Lung (tissue), 12 donors: Measurements from ENCODE around the gene TP53I11. TPM values are rescaled to one million over a fixed set of nuclear protein-coding genes. Genes with fewer than 3 reads are reported as not detected.

Experiments
- ATAC-seq: fragments of 200-7000 bp; cut with Tn5 transposase; one replicate; pipeline ENCODE4 v1.9.1; 2020; ENCODE audit warnings: moderate number of reproducible peaks; ENCODE audit not compliant: insufficient read depth, low FRiP score
- DNase-seq, 3 donors: peaks; one replicate each; pipeline ENCODE4 v3.0.0-alpha.2; 2013 to 2017
- H3K27ac ChIP-seq, 2 donors: one replicate each; pipeline ENCODE4 v1.5.1; 2013; ENCODE audit warnings: mild to moderate bottlenecking in 2 of 2, moderate library complexity in 2 of 2, control low read depth in 1 of 2, inconsistent platforms in 1 of 2, low read depth in 1 of 2, low read length in 1 of 2
- H3K27me3 ChIP-seq, 3 donors: one replicate each; pipeline ENCODE4 v1.5.1; 2013; ENCODE audit warnings: low read length in 2 of 3; ENCODE audit not compliant: control insufficient read depth in 3 of 3, insufficient read depth in 3 of 3
- H3K36me3 ChIP-seq, 4 donors: one replicate each; pipeline ENCODE4 v1.5.1; 2013; ENCODE audit warnings: low read length in 4 of 4, mild to moderate bottlenecking in 1 of 4, moderate library complexity in 1 of 4; ENCODE audit not compliant: control insufficient read depth in 4 of 4, insufficient read depth in 4 of 4
- H3K4me1 ChIP-seq, 5 donors: one replicate each; pipeline ENCODE4 v1.5.1; 2013; ENCODE audit warnings: low read length in 5 of 5, mild to moderate bottlenecking in 2 of 5, moderate library complexity in 1 of 5; ENCODE audit not compliant: control insufficient read depth in 5 of 5, insufficient read depth in 5 of 5
- H3K4me3 ChIP-seq: one replicate; pipeline ENCODE4 v1.5.1; 2013; ENCODE audit warnings: mild to moderate bottlenecking, control low read depth, moderate library complexity
- H3K9ac ChIP-seq, 2 donors: one replicate each; pipeline ENCODE4 v1.5.1; 2013; ENCODE audit warnings: low read length in 2 of 2, control low read depth in 1 of 2; ENCODE audit not compliant: insufficient read depth in 1 of 2
- H3K9me3 ChIP-seq, 4 donors: one replicate each; pipeline ENCODE4 v1.5.1; 2013; ENCODE audit warnings: low read length in 3 of 4, mild to moderate bottlenecking in 1 of 4, moderate library complexity in 1 of 4; ENCODE audit not compliant: control insufficient read depth in 4 of 4, insufficient read depth in 3 of 4
- WGBS, 2 donors: extraction: QIAGEN DNeasy Blood & Tissue Kit; methylation state at CpG; one replicate each; pipeline ENCODE4 v1.1.7; 2013; 5-methylcytosine and 5-hydroxymethylcytosine counted together
- polyA plus RNA-seq, 2 donors: library from polyadenylated mRNA; stranded (reverse); fragments of 200-250 nt; gene quantifications; one replicate each; pipeline ENCODE4 v1.2.1, GENCODE V29; 2013
- total RNA-seq, 2 donors: library from RNA; depleted of rRNA in 1 of 2; stranded (reverse); fragments of >200 nt in 1 of 2; gene quantifications; one replicate each; pipeline ENCODE4 v1.2.1, GENCODE V29; 2014 to 2021
- TF ChIP-seq, protein P1 (sequence below): IDR thresholded peaks from 2 replicates; pipeline ENCODE4 v1.5.1; 2012; ENCODE audit warnings: mild to moderate bottlenecking; ENCODE audit errors: control extremely low read depth, extremely low read depth
- donor health status: control.
- donor health status: control.
- donor health status: Bipolar disorder and iron deficiency.
- donor health status: healthy.
- donor health status: DM: yes; HTN: yes; CAD: no.

Gene TP53I11
- total and polyA plus RNA-seq, 4 donors, result 51.2 to 134 (median 71.9) TPM

DNA sequence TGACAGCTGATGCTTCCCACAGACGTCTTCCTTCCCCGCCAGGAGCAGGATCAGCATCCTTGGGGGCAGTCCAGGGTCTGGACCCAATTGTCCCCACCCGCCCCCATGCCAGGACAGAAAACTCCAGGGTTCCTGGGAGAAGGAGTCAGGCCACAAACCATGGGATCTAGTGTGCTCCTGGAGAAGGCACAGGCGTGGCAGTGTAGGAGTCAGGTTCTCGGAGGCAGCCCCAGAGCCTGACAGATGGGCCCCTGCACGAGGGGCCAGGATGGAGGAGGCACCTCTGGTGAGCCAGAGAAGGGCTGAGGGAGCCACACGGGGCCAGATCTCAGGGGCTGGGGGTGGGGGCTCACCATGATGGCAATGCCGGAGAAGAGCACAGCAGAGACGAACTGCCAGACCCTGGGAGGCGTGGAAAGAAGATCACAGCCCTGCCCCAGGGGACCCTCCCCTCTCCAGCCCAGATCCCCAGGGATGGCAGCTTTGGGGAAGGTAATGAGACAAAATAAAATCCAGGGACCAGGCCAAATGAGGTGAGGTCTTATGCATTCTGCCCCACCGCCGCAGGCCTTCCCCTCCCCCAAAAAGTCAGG is 13.6 kb downstream of the TP53I11 start:
- no peak overlapping the region for H3K27ac ChIP-seq
- H3K4me3 ChIP-seq, result no peak overlapping the region
- WGBS, 2 donors, result 87 to 89% methylated on average over 12 of the region's 12 CpGs
- H3K9me3 ChIP-seq, result no peaks in the 10 kb centered on the region
- no peak overlapping the region for H3K9ac ChIP-seq
- H3K4me1 ChIP-seq, result peaks cover 0 to 7% (median 0%) of the 10 kb centered on the region in 5 donors
- DNase-seq (no peak), ATAC-seq (no peak)
- TF ChIP-seq, protein P1, sequence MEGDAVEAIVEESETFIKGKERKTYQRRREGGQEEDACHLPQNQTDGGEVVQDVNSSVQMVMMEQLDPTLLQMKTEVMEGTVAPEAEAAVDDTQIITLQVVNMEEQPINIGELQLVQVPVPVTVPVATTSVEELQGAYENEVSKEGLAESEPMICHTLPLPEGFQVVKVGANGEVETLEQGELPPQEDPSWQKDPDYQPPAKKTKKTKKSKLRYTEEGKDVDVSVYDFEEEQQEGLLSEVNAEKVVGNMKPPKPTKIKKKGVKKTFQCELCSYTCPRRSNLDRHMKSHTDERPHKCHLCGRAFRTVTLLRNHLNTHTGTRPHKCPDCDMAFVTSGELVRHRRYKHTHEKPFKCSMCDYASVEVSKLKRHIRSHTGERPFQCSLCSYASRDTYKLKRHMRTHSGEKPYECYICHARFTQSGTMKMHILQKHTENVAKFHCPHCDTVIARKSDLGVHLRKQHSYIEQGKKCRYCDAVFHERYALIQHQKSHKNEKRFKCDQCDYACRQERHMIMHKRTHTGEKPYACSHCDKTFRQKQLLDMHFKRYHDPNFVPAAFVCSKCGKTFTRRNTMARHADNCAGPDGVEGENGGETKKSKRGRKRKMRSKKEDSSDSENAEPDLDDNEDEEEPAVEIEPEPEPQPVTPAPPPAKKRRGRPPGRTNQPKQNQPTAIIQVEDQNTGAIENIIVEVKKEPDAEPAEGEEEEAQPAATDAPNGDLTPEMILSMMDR, result no peak
- H3K36me3 ChIP-seq, result peaks cover 0 to 25% (median 2%) of the 10 kb centered on the region in 4 donors
- H3K27me3 ChIP-seq, result no peaks in the 10 kb centered on the region

DNA sequence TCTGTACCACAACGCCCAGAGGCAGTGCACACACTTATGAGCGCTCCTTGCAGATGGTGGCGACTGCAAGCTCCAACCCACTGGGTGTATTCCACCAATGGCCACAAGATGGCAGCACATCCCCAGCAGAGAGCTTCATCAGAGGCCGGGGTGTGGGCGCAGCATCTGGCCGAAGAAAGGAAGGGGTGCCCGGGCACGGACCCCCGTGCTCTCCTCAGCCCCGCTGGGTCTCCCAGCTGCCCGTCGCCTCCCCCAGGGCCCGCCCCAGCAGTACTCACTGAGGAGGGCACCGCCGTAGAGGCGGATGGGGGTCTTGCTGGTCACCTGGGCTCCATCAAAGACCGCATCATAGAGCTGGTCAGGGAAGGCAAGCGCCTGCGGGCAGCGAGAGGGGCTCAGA is 14.2 kb downstream of the TP53I11 start:
- DNase-seq (peak; percentile 89 to 90 (median 89)), ATAC-seq (peak; percentile 77)
- peaks cover 0 to 25% (median 2%) of the 10 kb centered on the region in 4 donors for H3K36me3 ChIP-seq
- H3K27ac ChIP-seq, result no peak overlapping the region
- TF ChIP-seq, protein P1, result peak; percentile 93
- peaks cover 0 to 7% (median 0%) of the 10 kb centered on the region in 5 donors for H3K4me1 ChIP-seq
- no peak overlapping the region for H3K9ac ChIP-seq
- H3K27me3 ChIP-seq, result no peaks in the 10 kb centered on the region
- no peak overlapping the region for H3K4me3 ChIP-seq
- no peaks in the 10 kb centered on the region for H3K9me3 ChIP-seq
- WGBS, 2 donors, result 31 to 35% methylated on average over 19 to 20 of the region's 20 CpGs

DNA sequence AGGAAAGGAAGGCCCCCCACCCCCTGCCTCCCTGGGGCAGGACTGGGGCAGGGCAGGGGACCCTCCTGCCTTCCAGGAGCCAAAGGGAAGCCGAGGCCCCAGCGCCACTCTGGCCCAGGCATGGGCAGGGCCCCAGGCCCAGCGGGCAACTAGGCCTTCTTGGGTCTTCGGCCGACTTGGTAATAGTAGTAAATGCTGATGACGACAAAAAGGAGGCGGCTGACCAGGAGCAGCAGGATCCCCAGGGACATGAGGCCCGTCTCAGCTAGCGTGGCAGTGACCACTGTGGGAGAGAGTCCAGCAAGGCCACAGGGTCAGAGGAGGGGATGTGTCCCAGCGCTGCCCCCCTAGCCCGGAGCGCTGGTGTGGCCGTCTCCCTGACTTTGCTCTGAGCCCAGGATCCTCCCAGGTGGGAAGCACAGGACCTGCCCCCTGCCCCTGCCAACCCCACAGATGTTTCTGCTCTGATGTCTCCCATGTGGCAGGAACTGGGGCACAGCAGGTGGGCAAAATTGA is 15.9 kb downstream of the TP53I11 start:
- 89 to 92% methylated on average over 13 of the region's 13 CpGs for WGBS, 2 donors
- no peak overlapping the region for H3K27ac ChIP-seq
- DNase-seq, result no peak
- no peak overlapping the region for H3K4me3 ChIP-seq
- no peaks in the 10 kb centered on the region for H3K27me3 ChIP-seq
- H3K9me3 ChIP-seq, result no peaks in the 10 kb centered on the region
- no peak overlapping the region for H3K9ac ChIP-seq
- no peak for ATAC-seq
- peaks cover 0 to 6% (median 0%) of the 10 kb centered on the region in 5 donors for H3K4me1 ChIP-seq
- TF ChIP-seq, protein P1, result no peak
- peaks cover 0 to 26% (median 3%) of the 10 kb centered on the region in 4 donors for H3K36me3 ChIP-seq
